HCT116 (cell line): ENCODE measurements around the gene IRF3.

Source experiments
- EZH2 ChIP-seq: fragments of 200-600 bp; sonication (generic); IDR thresholded peaks from 2 replicates; pipeline ENCODE4 v1.6.1; 2017; ENCODE audit warnings: antibody characterized with exemption, mixed run types
- EZH2phosphoT487 ChIP-seq: fragments of 200-600 bp; IDR thresholded peaks from 2 replicates; pipeline ENCODE4 v1.6.1; 2018; ENCODE audit warnings: antibody characterized with exemption, borderline replicate concordance
- JUND ChIP-seq: IDR thresholded peaks from 2 replicates; pipeline ENCODE4 v1.6.1; 2012
- MAX ChIP-seq: IDR thresholded peaks from 2 replicates; pipeline ENCODE4 v1.6.1; 2012
- POLR2A ChIP-seq: IDR thresholded peaks from 2 replicates; pipeline ENCODE4 v1.7.0; 2011; ENCODE audit warnings: borderline replicate concordance; ENCODE audit not compliant: insufficient read depth, insufficient read length; ENCODE audit errors: extremely low read depth
- RAD21 ChIP-seq: IDR thresholded peaks from 2 replicates; pipeline ENCODE4 v1.6.1; 2012; ENCODE audit warnings: low read depth, mild to moderate bottlenecking
- SP1 ChIP-seq: IDR thresholded peaks from 2 replicates; pipeline ENCODE4 v1.6.1; 2012; ENCODE audit warnings: low read depth
- ZFX ChIP-seq: fragments of 450-650 bp; IDR thresholded peaks from 2 replicates; pipeline ENCODE4 v1.6.1; 2017
- TF ChIP-seq, protein P1 (sequence below), 3 experiments: fragments of 200-600 bp in 1 of 3; sonication (generic) in 1 of 3; IDR thresholded peaks in 2 of 3; conservative IDR thresholded peaks in 1 of 3; 2 replicates each; pipeline ENCODE4 v1.5.1; 2012 to 2017; ENCODE audit warnings: low read depth in 2 of 3, low read length in 2 of 3, antibody characterized with exemption in 1 of 3, borderline replicate concordance in 1 of 3, control low read depth in 1 of 3, mild to moderate bottlenecking in 1 of 3, mixed read lengths in 1 of 3, mixed run types in 1 of 3, moderate library complexity in 1 of 3; ENCODE audit not compliant: insufficient read depth in 1 of 3

GRCh38 chr19:49646586-49646985, 19.1 kb downstream of the IRF3 start:
- TF ChIP-seq ZFX (no peak), MAX (no peak), JUND (no peak), EZH2 (no peak), EZH2phosphoT487 (no peak), RAD21 (no peak), SP1 (no peak), POLR2A (no peak)
- TF ChIP-seq, protein P1, sequence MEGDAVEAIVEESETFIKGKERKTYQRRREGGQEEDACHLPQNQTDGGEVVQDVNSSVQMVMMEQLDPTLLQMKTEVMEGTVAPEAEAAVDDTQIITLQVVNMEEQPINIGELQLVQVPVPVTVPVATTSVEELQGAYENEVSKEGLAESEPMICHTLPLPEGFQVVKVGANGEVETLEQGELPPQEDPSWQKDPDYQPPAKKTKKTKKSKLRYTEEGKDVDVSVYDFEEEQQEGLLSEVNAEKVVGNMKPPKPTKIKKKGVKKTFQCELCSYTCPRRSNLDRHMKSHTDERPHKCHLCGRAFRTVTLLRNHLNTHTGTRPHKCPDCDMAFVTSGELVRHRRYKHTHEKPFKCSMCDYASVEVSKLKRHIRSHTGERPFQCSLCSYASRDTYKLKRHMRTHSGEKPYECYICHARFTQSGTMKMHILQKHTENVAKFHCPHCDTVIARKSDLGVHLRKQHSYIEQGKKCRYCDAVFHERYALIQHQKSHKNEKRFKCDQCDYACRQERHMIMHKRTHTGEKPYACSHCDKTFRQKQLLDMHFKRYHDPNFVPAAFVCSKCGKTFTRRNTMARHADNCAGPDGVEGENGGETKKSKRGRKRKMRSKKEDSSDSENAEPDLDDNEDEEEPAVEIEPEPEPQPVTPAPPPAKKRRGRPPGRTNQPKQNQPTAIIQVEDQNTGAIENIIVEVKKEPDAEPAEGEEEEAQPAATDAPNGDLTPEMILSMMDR (IDR thresholded peaks at IDR 0.05 in 2 of 3, conservative IDR thresholded peaks at IDR 0.05 in 1 of 3; ENCODE audit: borderline replicate concordance in 1 of 3, insufficient read depth in 1 of 3, low read depth in 2 of 3, low read length in 2 of 3) = no peak
